ENCODE measurements around the gene SLC66A1. TPM values are rescaled to one million over a fixed set of nuclear protein-coding genes. Genes with fewer than 3 reads are reported as not detected.

Gene SLC66A1
- total RNA-seq, 2 experiments from 2014 or later = 6.7 to 6.8 TPM

DNA sequence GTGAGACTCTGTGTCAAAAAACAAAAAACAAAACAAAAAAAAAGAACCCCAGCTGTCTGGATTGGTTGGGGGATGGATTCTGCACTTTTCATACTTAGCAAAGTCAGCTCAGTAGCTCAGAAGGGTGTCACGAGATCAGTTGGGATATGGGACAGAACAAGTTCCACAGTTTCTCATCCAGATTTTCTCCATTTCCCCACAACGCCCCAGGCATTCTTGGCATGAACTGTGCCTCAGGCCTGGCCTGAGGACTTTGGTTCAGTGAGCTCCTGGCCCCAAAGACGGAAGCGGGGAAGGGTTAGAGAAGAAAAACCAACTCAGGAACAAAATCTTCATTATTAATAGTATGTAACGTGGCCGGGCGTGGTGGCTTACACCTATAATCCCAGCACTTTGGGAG is 2.1 kb upstream of the SLC66A1 start:
- H3K4me1 Mint-ChIP-seq = peaks cover 35% of the 10 kb centered on the region
- H3K27me3 Mint-ChIP-seq = no peaks in the 10 kb centered on the region
- H3K27ac Mint-ChIP-seq = no peak overlapping the region
- H3K36me3 Mint-ChIP-seq (ENCODE audit: low read depth) = peaks cover 13% of the 10 kb centered on the region
- no peaks in the 10 kb centered on the region for H3K9me3 Mint-ChIP-seq
- H3K4me3 Mint-ChIP-seq = no peak overlapping the region
- POLR2A ChIA-PET = interaction anchor here (1.3 kb wide), 1 partner anchor 99 kb away, joined by 3 read pairs; the partner anchor contains the start of gene UBR4
- DNase-seq = no peak
- CTCF ChIA-PET = no interaction called here

DNA sequence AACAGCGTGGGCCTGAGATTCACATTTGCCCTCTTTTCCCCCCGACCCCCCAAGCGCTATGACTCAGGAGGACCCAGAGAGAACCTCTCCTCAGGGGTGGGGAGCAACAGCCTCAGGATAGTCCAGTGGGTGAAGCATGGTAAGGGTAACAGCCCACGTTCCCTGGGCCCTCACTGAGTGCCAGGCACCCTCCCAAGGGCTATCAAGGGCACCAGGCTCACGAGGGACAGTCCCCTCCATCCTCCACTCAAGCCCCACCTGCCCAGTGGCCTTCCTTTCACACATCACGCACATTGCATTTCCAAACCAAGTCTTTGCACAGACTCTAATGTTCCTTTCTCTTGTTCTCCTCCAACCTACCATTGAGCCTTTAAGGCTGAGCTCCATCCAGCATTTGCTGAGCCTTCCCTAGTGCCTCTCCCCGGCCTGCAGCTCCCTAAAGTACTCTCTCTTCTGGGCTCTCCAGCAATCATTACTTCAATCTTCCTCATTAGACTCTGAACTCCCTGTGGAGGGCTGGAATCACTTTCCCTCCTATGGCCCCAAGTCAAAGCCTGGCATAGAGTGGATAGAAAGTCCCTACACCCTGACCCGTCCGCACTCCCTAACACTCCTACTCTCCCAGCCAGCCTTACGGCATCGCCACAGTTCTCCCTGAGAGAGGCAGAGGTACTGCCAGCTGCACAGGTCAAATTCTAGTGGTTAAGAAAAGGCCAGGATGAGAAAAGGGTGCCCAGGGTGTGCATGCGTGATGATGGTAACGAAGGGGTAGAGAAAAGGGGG is 1.2 kb upstream of the SLC66A1 start:
- Mint-ChIP-seq H3K4me3 (peak overlapping the region; percentile 88), H3K27me3 (no peaks in the 10 kb centered on the region), H3K4me1 (peaks cover 43% of the 10 kb centered on the region), H3K27ac (peak overlapping the region; percentile 34), H3K36me3 (ENCODE audit: low read depth) (peaks cover 8% of the 10 kb centered on the region), H3K9me3 (no peaks in the 10 kb centered on the region)
- CTCF ChIA-PET = interaction anchor here (0.6 to 0.7 kb wide), 2 partner anchors 112 to 279 kb away, joined by 3 read pairs; no protein-coding TSS in a partner anchor
- no peak for DNase-seq
- POLR2A ChIA-PET = interaction anchor here (0.6 to 1.7 kb wide), 4 partner anchors 11 to 102 kb away, joined by 3 to 5 read pairs (median 4); partner anchors contain the start of genes EMC1 and MRTO4

DNA sequence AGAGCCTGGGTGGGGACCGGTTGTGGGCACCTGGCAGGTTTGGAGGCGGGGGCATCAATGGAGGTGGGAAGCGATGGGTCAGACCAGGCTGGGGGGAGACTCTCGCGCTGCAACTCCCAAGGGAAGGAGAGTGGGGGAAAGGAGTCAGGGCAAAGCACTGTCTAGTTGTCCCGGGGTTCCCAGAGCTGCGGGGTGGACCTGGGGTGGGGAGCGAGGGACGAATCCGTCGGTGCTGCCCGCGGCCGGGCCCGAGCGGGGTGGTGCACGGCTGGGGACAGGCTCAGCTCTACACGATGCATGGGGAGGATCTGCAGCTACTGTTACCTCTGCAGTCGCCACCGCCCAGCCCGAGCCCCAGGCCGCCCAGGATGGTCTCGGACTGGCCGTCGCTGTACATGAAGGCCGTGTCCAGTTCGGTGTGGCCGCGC is 609 bp upstream of the SLC66A1 start:
- POLR2A ChIA-PET = interaction anchor here (0.6 to 1.7 kb wide), 7 partner anchors 11 to 285 kb away, joined by 3 to 6 read pairs (median 4); partner anchors contain the start of genes EMC1 and MRTO4
- H3K36me3 Mint-ChIP-seq (ENCODE audit: low read depth) = peaks cover 8% of the 10 kb centered on the region

DNA sequence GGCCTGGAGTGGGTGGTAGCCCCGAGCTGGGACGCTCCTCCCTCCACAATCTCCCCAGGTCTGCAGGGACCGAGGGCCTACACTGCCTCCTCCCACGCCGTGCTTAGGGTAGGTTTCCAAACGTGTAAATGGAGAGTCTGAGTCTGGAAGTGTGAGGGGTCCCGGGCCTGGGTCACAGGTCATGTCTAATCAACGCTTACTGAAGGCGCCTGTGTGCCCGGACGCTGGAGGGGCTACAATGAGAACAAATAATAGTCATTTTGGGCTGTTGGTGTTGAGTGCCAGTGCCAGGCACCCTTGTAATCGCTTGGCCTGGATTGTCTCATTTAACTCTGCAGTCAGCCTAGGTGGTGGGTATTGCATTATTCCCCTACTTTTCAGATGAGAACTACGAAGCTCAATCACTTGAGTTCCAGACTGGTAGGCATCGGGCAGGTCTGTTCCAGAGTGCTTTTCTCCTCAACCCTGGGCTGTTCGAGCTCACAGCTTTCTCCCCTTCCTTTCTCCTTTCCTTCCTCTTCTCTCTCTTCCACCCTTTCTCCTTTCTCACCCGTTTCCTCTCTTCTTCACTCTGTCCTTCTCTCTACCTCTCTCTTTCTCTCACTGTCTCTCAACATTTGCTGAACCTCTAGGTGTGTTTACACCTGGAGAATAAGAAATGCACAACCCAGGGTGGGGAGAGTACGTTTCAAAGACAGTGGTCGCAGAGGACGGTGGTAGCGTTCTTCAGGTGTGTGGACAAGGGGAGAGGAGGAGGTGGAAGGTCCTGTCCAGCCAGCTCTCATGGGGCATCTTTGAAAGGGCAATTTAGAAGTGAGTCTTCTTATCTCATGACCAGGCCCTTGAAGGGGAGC is 883 bp downstream of the SLC66A1 start:
- peak overlapping the region; percentile 79 for H3K4me3 Mint-ChIP-seq
- H3K36me3 Mint-ChIP-seq (ENCODE audit: low read depth) = no peaks in the 10 kb centered on the region
- peak; percentile 31 for DNase-seq
- ChIA-PET CTCF (interaction anchor here (0.6 to 1.5 kb wide), 5 partner anchors 9 to 348 kb away, joined by 3 to 7 read pairs (median 3); no protein-coding TSS in a partner anchor), POLR2A (interaction anchor here (1.1 to 1.6 kb wide), 4 partner anchors 17 to 284 kb away, joined by 3 to 6 read pairs (median 3); partner anchors contain the start of gene MRTO4)
- no peaks in the 10 kb centered on the region for H3K27me3 Mint-ChIP-seq
- H3K9me3 Mint-ChIP-seq = no peaks in the 10 kb centered on the region
- no peak overlapping the region for H3K27ac Mint-ChIP-seq
- H3K4me1 Mint-ChIP-seq = peaks cover 46% of the 10 kb centered on the region

More for the DNA sequence above, 609 bp upstream of the SLC66A1 start:
- no peak overlapping the region for H3K27ac Mint-ChIP-seq
- H3K27me3 Mint-ChIP-seq = no peaks in the 10 kb centered on the region
- H3K9me3 Mint-ChIP-seq = no peaks in the 10 kb centered on the region
- H3K4me1 Mint-ChIP-seq = peaks cover 46% of the 10 kb centered on the region
- H3K4me3 Mint-ChIP-seq = peak overlapping the region; percentile 88
- CTCF ChIA-PET = interaction anchor here (0.6 to 1.5 kb wide), 3 partner anchors 112 to 350 kb away, joined by 3 to 7 read pairs (median 3); no protein-coding TSS in a partner anchor
- DNase-seq = peak; percentile 31

DNA sequence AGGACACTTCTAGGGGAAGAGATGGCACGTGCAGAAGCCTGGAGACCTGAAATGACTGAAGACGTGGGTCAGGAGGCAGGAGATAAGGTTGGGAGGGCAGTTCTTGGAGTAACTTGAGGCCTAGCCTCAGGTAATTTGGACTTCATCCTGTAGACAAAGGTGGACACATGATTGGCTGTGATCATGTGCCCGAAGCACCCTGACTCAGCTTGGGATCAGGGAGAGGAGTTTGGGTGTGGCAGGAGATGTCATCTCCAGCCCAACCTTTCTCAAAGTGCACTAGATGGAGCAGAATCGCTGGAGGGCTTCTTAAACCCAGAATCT is 1.5 kb downstream of the SLC66A1 start:
- Mint-ChIP-seq H3K4me3 (peak overlapping the region; percentile 79), H3K9me3 (no peaks in the 10 kb centered on the region), H3K36me3 (ENCODE audit: low read depth) (no peaks in the 10 kb centered on the region), H3K27ac (no peak overlapping the region), H3K4me1 (peaks cover 46% of the 10 kb centered on the region), H3K27me3 (no peaks in the 10 kb centered on the region)
- CTCF ChIA-PET = interaction anchor here (1.2 to 1.4 kb wide), 2 partner anchors 77 to 338 kb away, joined by 3 to 4 read pairs; no protein-coding TSS in a partner anchor
- no peak for DNase-seq
- POLR2A ChIA-PET = no interaction called here

DNA sequence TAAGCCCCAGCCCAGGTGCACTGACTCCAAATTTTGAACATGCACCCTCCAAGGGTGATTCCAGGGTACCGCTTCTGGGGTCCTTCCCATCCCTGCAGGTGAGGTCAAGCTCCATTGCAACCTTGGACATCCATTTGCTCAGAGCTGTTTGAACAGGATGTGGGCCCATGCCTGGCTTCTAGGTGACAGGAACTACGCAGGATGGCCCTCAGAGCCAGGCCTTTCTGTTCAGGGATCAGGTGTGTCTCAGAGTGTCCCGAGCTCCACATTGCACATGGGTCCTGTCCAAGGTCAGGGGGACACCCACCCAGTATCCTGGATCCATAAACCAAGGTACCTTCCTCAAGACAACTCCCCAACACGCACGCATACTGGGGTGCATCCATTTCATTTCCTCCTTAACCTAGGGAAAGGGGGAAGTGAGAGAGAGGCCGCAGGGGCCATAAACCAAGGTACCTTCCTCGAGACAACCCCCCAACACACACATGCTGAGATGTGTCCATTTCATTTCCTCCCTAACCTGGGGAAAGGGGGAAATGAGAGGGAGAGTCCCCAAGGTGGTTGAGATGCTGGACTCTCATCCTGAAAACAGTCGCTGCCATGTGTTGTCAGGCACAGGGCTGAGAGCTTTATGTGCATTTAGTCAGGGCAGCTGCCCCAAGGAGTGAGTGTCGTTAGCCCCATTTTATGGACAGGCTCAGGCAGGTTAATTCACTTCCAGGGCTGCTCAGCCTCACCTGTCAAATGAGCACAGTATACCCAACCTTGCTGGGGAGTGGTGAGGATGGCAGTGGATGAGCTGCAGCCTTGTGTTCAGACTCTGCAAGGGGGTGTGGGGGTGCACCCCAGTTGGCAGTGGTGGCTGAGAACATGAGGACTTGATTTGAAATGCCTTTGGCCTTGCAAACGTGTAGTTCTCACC is 2.1 kb downstream of the SLC66A1 start:
- Mint-ChIP-seq H3K27ac (no peak overlapping the region), H3K27me3 (no peaks in the 10 kb centered on the region), H3K9me3 (no peaks in the 10 kb centered on the region), H3K36me3 (ENCODE audit: low read depth) (no peaks in the 10 kb centered on the region), H3K4me1 (peaks cover 42% of the 10 kb centered on the region), H3K4me3 (no peak overlapping the region)
- ChIA-PET POLR2A (interaction anchor here (1.1 kb wide), 1 partner anchor 63 kb away, joined by 3 read pairs; no protein-coding TSS in a partner anchor), CTCF (interaction anchor here (1.0 kb wide), 1 partner anchor 28 kb away, joined by 3 read pairs; no protein-coding TSS in a partner anchor)
- no peak for DNase-seq

DNA sequence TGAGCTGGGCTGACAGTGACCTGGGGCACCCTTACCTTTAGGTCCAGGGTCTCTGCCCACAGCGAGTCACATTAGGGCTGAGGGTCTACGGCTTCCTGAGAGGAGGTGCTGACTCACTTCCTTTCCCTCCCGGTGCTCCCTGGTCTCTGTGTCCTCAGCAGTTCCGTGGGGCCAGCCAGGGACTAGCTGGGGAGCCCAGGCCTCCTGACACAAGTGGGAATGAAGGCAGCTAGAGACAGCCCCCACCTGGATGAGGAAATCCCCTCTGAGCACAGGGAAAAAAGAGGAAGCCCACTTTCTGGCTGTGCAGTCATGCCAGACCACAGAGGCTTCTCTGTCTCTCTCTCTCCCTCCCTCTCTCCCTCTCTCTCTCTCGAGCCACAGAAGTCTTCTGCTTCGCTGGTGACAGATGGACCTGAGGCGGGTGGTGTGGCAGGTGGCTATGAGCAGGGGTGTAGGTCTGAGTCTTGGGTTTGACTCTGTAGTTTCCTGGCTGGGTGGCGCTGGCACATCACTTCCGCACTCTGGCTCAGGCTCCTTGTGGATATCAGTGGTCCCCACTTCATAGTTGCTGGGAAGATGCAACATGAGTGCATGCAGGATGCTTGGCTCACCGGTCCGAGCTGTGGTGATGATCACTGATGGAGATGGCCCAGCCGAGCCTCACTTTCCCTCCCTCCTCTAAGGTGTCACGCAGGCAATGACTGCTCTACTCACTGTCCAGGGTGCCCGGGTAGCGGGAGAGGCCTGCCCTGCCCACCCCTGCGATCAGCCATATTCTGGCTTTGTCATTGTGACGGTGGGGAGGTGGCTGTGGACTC is 3.5 kb downstream of the SLC66A1 start:
- no peak overlapping the region for H3K27ac Mint-ChIP-seq
- CTCF ChIA-PET = interaction anchor here (1.0 kb wide), 1 partner anchor 26 kb away, joined by 3 read pairs; no protein-coding TSS in a partner anchor

DNA sequence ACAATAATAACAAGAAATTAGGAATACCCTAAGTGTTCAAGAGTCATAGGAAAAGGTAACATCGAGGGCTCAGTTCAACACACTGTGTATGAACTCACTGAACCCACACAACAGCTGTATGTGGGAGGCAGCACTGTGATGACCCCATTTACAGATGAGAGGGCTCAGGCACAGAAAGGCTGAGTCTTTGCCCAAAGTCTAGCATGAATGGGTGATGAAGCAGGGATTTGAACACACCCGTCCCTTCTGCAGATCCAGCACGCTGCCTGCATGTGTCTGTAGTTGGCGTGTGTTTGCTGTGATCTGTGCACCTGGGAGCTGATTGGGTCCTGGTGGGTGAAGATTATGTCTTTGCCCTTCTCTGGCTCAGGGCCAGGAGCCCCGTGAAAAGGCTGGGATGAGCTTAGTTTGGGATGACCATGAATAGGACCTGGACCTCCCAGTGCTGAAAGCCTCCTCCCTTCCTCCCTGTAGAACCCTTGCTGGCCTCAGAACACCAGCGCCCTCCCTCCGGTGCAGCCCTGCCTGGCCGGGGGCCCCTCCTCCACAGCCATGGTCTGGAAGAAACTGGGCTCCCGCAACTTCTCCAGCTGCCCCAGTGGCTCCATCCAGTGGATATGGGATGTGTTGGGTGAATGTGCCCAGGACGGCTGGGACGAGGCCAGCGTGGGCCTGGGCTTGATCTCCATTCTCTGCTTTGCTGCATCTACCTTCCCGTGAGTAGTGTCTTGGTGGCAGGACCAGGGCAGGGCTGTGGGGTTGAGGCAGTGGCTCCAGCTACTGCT is 5.2 kb downstream of the SLC66A1 start:
- ChIA-PET POLR2A (no interaction called here), CTCF (interaction anchor here (2.0 kb wide), 1 partner anchor 334 kb away, joined by 5 read pairs; no protein-coding TSS in a partner anchor)

More for the DNA sequence above, 3.5 kb downstream of the SLC66A1 start:
- Mint-ChIP-seq H3K9me3 (no peaks in the 10 kb centered on the region), H3K4me1 (peaks cover 36% of the 10 kb centered on the region), H3K27me3 (no peaks in the 10 kb centered on the region), H3K36me3 (ENCODE audit: low read depth) (no peaks in the 10 kb centered on the region), H3K4me3 (no peak overlapping the region)
- POLR2A ChIA-PET = interaction anchor here (1.0 kb wide), 1 partner anchor 281 kb away, joined by 3 read pairs; a partner anchor contains a TSS
- DNase-seq = no peak

DNA sequence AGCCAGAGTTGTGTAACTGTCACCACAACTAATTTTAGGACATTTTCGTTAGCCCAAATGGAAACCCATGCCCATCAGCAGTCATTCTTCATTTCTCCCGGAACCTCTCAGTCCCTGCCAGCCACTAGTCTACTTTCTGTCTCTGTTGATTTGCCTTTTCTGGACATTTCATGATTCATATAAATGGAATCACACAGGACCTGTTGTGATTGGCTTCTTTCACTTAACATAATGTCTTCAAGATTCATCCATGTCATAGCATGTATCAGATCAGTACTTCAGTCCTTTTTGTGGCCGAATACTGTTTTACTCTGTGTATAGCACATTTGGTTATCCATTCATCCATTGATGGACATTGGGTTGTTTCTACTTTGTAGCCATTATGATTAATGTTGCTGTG is 7.1 kb downstream of the SLC66A1 start:
- H3K4me3 Mint-ChIP-seq = no peak overlapping the region
- POLR2A ChIA-PET = no interaction called here
- no peaks in the 10 kb centered on the region for H3K9me3 Mint-ChIP-seq
- CTCF ChIA-PET = no interaction called here
- H3K27ac Mint-ChIP-seq = no peak overlapping the region
- no peak for DNase-seq
- H3K36me3 Mint-ChIP-seq (ENCODE audit: low read depth) = no peaks in the 10 kb centered on the region
- H3K27me3 Mint-ChIP-seq = no peaks in the 10 kb centered on the region
- peaks cover 16% of the 10 kb centered on the region for H3K4me1 Mint-ChIP-seq

More for the DNA sequence above, 5.2 kb downstream of the SLC66A1 start:
- no peak for DNase-seq
- H3K9me3 Mint-ChIP-seq = no peaks in the 10 kb centered on the region
- no peak overlapping the region for H3K4me3 Mint-ChIP-seq
- peaks cover 27% of the 10 kb centered on the region for H3K4me1 Mint-ChIP-seq
- H3K27me3 Mint-ChIP-seq = no peaks in the 10 kb centered on the region
- H3K27ac Mint-ChIP-seq = no peak overlapping the region
- no peaks in the 10 kb centered on the region for H3K36me3 Mint-ChIP-seq (ENCODE audit: low read depth)

DNA sequence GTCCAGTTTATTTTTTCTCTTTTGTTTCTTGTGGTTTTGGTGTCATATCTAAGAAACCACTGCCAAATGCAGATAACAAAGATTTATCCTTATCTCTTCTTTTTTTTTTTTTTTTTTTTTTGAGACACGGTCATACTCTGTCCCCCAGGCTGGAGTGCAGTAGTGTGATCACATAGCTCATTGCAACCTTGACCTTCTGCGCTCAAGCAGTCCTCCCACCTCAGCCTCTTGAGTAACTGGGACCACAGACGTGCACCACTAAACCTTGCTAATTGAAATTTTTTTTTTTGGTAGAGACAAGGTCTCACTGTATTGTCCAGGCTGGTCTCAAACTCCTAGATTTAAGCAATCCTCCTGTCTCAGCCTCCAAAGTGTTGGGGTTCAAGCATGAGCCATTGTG is 8.9 kb downstream of the SLC66A1 start:
- ChIA-PET CTCF (no interaction called here), POLR2A (no interaction called here)
- Mint-ChIP-seq H3K27ac (no peak overlapping the region), H3K4me3 (no peak overlapping the region), H3K36me3 (ENCODE audit: low read depth) (no peaks in the 10 kb centered on the region), H3K4me1 (peaks cover 1% of the 10 kb centered on the region), H3K9me3 (no peaks in the 10 kb centered on the region), H3K27me3 (no peaks in the 10 kb centered on the region)
- no peak for DNase-seq

DNA sequence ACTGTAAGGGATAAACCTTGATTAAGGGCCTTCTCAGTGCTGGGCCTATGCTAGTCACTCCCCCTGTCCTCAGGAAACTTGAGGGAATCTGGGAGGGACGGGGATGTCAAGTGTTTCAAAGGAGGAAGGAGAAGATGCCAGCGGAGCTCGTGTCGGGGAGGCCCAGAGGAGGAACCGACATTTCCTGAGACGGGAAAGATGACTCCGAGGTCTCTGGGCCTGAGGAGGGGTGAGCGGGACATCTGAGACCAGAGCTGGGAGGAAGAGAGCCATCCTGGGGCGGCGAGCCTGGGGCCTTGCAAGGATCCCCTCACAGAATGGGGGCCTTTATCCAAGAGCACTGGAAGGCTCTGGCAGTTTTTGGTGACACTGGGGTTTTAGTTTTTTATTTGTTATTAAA is 10.4 kb downstream of the SLC66A1 start:
- Mint-ChIP-seq H3K4me3 (no peak overlapping the region), H3K4me1 (no peaks in the 10 kb centered on the region), H3K27ac (no peak overlapping the region), H3K27me3 (no peaks in the 10 kb centered on the region), H3K36me3 (ENCODE audit: low read depth) (no peaks in the 10 kb centered on the region), H3K9me3 (no peaks in the 10 kb centered on the region)
- no peak for DNase-seq
- CTCF ChIA-PET = interaction anchor here (1.0 kb wide), 1 partner anchor 10 kb away, joined by 3 read pairs; the partner anchor contains the start of genes AKR7A2 and SLC66A1
- POLR2A ChIA-PET = no interaction called here

Measured in activated CD4-positive, alpha-beta memory T cell treated with anti-CD3 and anti-CD28 coated beads, Interleukin-2, amount 10 ng/mL, durations not matched to agents 7 days and 5 days (primary cell).